Adrenal gland (tissue), 5 donors: ENCODE data around the gene STIM1.

Experiments
- POLR2A ChIP-seq, 2 donors: fragments of 450-650 bp; IDR thresholded peaks; one replicate each; pipeline ENCODE4 v1.6.1; 2017; ENCODE audit warnings: antibody characterized with exemption in 2 of 2, mild to moderate bottlenecking in 2 of 2, moderate library complexity in 1 of 2
- TF ChIP-seq, protein P1 (sequence below), 6 experiments: fragments of 450-650 bp in 4 of 6; fragments of 200-600 bp in 2 of 6; sonication (generic) in 1 of 6; IDR thresholded peaks; 1 replicate in 5 of 6; 2 replicates in 1 of 6; pipeline versions ENCODE4 v1.5.1 to v1.8.0; 2016 to 2021; ENCODE audit warnings: antibody characterized with exemption in 6 of 6, mild to moderate bottlenecking in 2 of 6, moderate library complexity in 1 of 6
- donor health status: DM: no; HTN: no; CAD: no.

DNA sequence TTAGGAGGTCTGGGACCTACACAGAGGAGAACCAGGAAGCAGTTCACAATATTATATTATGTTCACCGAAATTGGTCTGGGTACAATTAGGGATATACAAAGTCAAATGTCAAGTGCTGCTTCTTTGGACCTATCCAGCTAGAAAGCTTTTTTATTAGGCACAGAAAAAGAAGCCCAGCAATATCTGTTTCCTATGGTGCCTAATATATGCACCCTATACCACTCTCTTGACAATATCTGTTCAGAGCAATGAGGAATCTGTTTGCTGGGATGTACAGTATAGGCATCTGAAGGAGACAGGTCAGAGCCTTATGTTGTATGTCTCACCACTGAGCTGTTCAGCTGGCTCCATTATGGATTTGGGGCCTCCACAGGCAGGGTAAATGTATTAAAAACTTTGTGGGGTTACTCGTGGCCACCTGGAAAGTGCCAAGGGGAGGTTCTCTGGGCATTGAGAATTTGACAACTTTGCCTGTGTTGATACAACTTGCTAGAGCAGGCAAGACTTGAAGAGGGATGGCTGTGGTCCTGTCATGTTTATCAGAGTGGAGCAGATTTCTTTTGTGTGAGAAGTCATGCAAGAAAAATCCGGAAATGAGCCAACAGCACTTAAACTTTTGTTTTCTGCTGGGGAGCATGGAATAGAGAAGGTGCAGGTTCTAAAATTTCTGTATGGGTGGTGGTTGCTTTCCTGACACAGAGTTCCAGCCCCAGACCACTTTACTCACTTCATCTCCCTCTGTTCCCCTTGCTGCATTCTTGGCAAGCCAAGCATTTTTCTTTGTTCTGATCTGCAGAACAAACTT, 10.1 kb downstream of the STIM1 start:
- TF ChIP-seq, protein P1, sequence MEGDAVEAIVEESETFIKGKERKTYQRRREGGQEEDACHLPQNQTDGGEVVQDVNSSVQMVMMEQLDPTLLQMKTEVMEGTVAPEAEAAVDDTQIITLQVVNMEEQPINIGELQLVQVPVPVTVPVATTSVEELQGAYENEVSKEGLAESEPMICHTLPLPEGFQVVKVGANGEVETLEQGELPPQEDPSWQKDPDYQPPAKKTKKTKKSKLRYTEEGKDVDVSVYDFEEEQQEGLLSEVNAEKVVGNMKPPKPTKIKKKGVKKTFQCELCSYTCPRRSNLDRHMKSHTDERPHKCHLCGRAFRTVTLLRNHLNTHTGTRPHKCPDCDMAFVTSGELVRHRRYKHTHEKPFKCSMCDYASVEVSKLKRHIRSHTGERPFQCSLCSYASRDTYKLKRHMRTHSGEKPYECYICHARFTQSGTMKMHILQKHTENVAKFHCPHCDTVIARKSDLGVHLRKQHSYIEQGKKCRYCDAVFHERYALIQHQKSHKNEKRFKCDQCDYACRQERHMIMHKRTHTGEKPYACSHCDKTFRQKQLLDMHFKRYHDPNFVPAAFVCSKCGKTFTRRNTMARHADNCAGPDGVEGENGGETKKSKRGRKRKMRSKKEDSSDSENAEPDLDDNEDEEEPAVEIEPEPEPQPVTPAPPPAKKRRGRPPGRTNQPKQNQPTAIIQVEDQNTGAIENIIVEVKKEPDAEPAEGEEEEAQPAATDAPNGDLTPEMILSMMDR (IDR thresholded peaks at IDR 0.05), result no peak
- TF ChIP-seq POLR2A (IDR thresholded peaks at IDR 0.05), result no peak
